Stimulated activated CD4-positive, alpha-beta T cell treated with anti-CD3 and anti-CD28 coated beads, Interleukin-15, amount 100 ng/mL, for 48 hours (primary cell): ENCODE results near the gene AHNAK.

Experiments used
- DNase-seq, 2 donors: peaks; one replicate each; pipeline ENCODE4 v3.0.0-alpha.2; 2020; ENCODE audit warnings: low read depth in 2 of 2

The AHNAK gene

DNA sequence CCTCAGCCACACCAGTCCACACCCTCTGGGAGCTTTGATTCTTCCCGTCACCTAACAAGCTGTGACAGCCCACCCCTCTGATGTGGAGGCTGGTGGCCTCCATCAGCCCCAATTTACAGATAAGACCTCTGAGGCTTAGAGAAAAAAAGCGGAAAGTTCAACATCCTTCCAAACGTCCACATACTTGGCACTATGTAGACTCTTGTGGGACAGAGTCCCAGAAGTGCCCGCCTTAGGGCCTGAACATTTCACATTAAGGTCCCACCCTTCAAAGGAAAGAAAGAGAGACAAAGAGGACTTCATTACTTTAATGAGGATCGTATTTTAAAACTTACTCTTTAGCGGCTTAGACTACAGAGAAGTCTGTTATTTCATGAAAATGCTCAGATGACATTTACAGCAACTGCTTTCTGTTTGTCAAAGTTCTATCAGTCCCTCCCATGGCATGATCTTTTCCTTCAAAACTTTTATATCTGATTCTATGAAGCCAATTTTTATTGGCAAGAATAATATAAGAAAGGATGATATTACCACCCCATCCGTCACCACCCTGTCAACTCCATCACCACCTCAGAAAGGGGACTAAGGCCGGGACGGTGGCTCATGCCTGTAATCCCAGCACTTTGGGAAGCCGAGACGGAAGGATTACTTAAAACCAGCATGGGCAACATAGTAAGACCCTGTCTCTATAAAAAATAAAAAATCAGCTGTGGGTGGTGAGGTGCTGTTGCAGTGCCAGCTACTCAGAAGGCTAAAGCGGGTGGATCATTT lies 143.5 kb downstream of the AHNAK start:
- DNase-seq = no peak

DNA sequence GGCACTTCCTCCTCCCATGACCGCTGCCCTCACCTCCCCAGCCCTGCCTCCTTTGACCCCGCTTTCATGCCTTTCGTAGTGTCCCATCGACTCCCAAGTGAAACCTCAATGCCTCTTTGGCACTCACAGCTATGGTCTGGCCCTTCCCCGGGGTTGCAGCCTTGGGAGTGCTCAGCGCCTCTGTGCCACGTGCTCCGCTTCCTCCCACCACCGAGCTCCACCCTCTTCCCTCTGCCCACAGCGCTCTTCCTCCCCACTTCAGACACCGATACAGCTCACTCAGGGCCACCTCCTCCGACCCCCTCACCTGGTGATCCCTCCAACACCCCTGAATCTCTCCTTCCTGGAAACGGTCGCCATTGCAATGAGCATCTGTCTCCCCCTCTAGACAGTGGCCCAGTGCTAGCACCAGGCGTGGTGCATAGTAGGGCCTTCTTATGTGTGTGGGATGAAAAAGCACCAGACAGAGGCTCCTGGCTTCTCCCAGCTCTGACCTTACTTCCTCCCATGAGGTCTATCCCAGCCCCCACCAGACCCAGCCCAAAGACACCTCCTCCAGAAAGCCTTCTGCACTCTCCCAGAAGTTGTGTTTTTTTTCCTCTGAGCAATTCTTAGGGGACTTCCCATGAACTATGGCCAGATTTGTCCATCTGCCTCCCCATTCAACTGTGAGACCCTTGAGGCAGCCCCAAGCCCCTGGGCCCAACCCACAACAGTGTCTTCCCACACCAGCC lies 144.2 kb downstream of the AHNAK start:
- peak; percentile 14 to 24 for DNase-seq

DNA sequence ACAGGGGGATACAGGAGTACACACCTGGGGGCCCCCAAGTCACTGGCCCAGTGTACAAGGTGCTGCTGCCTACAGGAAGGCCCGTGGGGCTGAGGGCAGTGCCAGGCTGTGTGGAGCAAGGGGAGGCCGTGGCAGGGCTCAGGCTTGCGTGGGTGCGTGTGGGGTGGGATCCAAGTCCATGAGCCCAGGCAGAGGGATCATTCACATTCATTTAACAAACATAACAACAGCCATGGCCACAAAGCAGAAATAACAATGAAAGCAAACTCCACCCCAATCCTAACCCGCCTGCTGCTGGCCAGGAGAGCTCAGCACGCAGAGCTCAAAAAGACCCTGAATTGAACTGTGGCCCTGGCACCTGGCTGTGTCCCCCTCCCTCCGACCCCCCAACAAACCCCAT lies 144.8 kb downstream of the AHNAK start:
- DNase-seq = no peak

DNA sequence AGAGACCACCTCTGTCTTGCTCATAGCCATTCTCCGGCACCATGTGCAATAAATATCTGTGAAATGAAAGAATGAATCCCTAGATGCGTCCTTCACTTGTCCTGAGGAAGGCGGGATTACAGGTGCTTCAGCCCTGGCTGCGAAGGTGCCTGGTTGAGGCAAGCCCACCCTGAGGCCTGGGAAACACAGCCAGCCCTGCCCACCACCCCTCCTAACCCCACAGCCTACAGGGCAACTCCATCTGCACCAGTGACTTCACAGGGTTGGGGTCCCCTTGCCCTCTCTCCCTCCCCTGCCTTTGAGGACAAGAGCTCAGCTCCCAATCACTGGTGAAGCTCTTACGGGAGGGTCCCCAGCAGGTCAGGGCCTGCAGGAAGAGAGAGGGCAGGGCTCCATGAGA lies 145.2 kb downstream of the AHNAK start:
- no peak for DNase-seq

DNA sequence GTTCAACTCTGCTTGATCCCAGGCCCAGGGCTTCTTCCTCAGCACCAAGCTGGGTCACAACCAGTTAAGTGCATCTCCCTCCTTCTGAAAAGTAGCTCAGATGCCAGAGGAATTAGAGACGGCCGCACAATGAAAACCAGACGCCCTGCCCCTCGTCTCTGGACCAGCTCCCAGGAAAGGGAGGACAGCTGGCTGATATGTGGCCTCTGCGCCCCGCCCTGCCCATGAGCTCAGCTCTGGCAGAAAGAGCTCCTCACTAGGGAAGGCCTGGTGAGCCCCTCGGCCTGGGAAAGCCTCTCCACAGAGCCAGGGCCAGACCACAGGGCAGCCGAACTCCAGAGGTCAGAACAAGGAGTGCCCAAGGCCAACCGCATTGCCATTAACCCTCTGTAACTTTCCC lies 145.8 kb downstream of the AHNAK start:
- DNase-seq = no peak

DNA sequence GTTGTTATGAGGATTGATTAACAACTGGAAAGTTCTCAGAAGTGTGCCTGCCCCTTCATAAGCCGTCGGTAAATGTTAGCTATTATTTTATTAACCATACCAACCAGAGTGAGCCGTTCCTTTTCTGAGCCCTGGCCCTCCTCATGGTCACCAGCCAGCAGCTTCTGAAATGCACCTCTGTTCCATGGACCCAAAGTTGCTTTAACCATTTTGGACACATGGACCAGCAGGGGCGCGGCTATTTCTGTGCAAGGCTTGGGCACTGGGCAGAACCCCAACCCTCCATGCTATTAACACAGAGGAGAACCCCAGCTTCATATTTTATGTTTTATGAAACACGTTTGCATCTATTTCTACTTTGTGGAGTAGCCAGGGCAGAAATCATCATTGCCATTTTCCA lies 146.3 kb downstream of the AHNAK start:
- DNase-seq = no peak

DNA sequence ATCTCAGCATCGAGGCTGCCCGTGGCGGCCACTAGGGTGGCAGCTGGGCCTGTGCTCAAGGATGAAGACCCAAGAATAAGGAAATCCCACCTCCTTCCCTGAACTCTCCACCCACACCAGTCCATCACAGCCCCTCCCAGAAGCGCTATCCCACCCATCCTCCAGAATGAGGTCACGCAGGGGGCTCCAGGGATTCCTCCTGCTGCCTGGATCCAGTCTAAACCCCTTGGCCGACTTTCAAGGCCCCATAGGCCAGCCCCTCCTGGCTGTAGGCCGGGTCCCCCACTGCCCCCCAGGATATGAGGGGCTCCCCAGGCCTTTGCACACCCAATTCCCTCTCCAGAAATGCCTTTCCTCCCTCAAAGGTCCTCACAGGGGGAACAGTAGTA lies 146.7 kb downstream of the AHNAK start:
- DNase-seq = no peak

DNA sequence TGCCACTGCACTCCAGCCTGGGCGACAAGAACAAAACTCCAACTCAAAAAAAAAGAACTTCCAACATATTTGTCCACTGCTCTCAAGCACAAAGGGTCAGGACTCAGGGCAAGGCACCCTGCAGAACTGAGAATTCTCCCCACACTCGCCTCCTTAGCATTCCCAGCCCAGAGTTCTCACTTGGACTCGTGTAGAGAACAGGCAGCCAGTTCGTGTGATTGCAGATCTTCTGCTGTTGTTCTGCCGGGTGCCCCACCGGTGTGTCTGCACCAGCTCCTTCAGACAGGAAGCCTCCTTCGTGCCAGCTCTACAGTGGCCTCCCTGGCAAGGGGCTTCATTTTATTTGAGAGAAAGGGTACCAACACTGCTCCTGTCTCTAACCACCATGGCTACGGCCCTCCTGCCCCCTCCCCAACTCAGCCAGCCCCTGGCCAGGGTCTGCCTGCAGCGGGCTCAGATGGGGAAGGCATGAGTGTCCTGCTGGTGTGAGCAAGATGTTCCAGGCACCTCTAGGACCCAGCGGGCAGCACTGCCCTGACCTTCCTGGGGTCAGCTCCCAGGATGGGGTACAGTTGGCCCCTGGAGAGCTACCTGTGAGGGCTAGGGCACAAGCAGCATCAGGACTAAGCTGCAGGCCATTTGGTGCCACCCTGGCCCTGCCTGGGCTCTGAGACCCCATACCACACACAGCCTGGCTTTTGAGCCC lies 147.3 kb downstream of the AHNAK start:
- no peak for DNase-seq

DNA sequence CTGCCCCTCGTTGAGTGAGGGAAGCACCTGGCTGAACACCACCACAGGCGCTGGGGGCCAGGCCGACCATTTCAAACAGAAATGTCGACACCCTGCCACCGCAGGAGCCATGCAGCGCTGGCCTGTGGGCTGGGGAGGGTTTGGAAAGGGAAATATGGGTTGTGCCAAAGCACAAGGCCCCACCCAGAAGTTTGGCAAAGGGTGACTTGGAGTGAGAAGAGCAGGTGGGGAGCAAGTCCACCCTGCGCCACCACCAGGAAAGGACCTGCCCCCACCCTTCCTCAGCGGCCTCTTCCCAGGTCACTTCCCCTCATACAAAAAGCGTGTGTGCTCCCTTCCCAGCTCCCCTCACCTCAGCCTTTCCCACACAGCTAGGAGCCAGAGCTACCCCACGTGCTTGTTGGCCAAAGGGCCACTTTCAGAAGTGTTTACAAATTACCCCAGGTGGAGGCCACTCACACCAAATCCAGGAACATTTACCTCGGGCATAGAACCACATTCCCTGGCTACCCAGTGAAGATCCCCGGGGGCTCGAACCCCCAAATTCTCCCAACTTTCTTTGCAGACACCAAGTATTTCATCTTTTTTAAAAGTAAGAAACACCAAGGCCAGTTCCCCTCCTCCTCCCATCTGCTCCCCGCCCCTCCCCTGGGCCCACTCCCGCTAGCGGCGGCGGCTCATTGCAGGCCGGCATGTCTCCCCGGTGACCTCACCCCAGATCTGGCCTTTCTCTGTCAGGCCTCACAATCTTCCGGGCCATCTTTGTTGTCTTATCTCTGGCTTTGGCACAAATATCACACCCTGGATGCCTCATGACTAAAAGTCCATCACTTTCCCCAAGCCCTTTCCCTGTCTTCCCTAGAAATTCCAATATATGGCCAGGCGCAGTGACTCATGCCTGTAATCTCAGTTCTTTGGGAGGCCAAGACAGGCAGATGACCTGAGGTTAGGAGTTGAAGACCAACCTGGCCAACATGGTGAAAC lies 148.3 kb downstream of the AHNAK start:
- no peak for DNase-seq

DNA sequence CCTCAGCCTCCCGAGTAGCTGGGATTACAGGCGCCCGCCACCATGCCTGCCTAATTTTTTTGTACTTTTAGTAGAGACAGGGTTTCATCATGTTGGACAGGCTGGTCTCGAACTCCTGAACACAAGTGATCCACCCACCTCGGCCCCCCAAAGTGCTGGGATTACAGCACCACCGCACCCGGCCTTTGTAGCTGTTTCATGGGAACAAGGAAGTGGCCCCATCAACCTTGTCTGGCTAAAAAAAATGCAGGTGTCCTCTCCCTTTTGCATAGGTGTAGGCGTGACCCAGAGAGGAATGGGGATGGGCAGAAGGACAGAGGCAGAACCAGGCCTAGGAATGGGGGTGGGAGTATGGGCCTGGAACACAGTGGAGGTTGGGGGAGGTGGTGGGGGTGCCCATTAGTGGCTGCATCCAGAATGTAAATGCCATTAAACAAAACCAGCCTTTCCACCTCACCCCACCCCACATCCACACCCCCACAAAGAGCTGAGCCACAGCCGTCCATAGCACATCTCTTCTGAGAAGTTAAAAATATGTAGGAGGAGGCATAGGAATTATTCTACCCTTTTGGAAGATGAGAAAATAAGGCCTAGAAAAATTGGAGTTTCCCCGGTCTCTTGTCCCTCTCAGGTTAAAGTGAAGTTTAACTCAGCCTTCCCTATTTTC lies 150.6 kb downstream of the AHNAK start:
- DNase-seq = no peak

DNA sequence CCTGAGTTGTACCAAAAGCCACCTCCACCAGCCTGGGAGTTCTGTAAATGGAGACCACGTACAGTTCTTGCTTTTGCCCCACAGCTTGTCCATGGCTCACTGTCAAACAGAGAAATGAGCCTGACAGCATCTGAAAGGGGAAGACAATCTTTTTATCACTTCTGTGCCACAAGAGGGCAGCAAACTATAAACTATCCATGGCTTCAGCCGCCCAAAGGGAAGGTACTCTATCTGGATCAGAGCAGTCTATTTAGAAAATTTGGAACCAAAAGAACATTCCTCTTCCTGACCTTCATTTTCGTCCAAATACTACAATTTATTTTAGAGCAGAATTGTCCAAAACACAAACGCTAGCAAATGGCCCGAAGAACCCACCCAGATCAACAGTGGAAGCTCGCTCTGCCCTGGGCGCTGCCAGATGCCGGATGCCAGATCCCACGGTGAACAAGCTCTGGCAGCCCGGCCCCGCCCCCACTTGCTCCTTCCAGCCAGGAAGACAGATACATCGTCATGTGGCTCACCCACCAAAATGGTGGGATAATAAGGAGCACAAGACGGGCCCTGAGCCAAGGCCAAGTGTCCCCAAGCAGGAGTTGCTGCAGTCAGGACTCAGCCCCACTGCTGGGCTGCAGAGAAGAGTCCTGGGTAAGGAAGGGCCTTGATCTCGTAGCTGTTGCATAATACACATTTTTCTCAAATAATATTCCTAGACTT lies 151.6 kb downstream of the AHNAK start:
- peak in 1 of 2 donors; percentile 21 for DNase-seq

DNA sequence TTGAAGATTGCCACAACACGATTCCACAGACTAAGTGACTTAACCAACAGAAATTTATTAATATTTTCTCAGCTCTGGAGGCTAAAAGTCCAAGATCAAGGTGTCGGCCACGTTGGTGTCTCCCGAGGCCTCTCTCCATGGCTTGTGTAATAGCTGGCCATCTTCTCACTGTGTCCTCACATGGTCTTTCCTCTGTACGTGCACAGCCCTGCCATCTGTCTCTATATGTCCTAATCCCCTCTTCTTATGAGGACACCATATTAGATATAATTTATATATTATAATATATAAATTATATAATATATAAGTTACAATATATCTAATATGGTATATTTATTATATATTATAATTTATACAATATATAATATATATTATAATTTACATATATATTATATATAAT lies 152.9 kb downstream of the AHNAK start:
- no peak for DNase-seq

DNA sequence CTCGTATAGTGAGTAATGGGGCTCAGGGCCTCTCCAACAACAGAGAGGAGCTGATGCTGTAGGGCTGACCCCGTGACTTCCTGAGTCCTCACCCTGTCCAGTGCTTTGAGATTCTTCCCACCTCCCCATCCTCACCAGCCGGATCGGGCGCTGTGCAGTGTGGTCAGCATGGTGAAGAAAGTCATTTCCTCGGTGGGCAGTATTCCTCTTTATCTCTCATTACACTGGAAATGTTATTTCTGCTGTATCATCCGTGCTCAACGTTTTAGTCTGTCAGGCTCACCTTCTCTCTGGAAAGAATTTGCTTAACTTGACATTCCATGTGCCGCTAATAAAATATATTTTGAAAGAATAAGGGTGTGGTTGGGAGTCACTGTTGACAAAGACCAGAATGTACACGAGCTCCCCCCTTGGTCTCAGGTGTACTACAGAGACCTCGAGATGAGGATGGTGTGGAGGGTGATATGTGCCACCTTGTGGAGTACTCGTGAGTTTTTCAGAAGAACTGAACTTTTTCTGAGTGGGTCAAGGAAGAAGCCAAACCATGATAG lies 153.5 kb downstream of the AHNAK start:
- no peak for DNase-seq

DNA sequence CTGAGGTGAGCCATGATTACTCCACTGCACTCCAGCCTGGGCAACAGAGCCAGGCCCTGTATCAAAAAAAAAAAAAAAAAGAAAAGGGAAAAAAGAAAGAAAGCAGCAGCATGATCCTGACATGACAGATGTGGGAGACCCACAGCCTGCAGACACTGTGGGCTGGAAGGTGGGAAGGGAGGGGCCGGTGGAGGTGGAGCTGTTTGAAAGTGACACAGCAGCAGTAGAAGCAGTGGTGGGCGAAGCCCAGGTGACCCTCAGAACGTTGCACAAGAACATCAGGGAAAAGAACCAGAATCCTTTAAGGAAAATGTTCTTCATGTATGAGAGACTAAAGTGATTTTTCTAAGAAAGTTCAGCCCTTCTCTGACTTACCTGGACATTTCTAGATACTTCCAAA lies 154.1 kb downstream of the AHNAK start:
- DNase-seq = no peak

DNA sequence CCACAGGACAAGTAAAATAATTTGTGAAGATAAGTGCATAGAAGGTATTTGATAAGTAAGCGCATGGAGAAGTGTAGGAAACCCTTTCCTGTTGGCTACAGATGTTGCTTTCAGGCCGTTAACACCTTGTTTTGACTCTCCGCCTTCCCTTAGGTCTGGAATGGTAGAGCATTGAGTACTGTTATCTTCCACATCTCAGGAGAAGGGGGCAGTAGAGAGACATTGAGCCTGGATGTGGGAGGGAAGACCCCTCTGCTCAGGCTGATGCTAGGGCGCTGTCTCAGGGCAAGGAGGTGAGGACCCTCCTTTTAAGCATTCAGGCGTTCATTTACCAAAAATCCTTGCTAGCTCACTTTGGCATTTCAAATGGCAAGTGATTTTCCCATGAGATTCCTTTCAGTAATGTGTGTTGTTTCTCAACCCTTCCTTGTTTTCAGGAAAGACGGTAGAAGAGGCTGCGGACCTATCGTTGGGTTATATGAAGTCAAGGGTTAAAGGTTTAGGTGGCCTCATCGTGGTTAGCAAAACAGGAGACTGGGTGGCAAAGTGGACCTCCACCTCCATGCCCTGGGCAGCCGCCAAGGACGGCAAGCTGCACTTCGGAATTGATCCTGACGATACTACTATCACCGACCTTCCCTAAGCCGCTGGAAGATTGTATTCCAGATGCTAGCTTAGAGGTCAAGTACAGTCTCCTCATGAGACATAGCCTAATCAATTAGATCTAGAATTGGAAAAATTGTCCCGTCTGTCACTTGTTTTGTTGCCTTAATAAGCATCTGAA lies 154.8 kb downstream of the AHNAK start:
- DNase-seq = no peak

DNA sequence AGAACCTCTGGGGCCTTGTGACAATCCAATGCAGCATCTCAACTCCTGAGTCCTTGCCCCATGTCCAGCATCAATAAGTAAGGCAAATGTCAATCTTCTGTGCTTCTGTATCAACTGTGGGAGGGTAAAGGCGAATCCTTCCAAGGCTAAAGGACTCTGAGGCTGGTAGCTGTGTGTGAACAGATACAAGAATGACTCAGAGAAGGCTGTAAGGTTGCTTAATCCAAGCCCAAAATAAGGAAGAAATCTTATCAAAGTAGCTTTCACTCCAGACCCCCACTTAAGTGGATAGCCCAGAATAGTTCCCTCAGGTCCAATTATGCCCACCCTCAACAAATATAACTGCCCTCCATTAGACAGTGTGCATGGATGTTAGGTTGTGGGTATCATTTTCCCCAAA lies 155.9 kb downstream of the AHNAK start:
- no peak for DNase-seq

DNA sequence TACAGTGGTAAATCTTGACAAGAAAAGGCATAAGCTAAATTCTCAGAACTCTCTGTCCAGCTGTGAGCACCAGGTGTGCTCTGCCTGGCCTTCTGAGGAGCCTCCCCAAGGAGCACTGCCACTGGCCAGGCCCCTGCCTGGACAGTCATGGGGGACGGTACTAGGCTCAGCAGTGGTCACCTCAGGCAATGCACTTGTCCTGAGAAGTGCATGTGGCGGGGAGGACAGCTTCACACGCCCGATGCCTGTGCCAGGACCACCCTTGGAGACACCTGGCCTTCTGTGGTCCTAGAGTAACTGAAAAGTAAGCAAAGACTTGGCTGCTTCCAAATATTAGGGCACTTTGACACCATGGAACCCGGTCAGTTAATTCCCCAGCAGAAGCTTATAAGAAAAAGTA lies 156.4 kb downstream of the AHNAK start:
- no peak for DNase-seq

DNA sequence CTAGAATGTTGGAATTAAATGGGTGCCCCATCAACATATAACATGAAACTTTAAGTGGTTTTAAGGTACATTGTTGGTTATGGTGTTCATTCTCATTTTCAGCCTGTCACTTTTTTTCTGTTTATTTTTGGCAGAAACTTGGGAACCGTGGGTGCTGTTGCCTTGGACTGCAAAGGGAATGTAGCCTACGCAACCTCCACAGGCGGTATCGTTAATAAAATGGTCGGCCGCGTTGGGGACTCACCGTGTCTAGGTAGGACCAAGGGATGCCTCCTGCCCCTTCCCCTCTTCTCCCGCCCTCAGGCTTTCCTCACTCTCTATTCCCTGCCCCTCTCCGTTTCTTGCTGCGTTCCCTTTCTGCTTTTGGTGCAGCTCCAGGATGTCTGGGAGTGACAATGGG lies 157.6 kb downstream of the AHNAK start:
- no peak for DNase-seq

DNA sequence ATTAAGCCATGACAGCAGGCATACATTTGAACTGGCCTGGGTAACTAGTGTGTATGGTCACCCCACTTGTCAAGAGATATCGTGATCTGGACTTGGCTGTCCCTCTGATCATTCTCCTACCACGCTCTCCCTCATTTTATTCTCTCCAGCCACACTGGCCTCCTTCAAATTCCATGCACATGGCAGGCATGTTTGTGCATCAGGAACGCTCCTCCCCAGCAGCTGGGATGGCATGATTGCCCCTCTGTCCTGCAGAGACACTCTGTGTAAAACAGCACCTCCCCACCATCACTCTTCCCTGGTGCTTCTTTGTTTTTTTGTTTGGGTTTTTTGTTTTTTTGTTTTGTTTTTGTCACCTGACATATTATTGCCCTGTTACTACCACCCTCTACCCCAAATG lies 159.2 kb downstream of the AHNAK start:
- no peak for DNase-seq
